Measurements from ENCODE around the gene ARHGEF12.
"Not testable (repeated sequence)": the region's sequence is repeated elsewhere in the genome, so short reads cannot be mapped to it uniquely, and the experiment has no call there.

ARHGEF12 gene

GRCh38 chr11:120499859-120500258 lies 163.6 kb downstream of the ARHGEF12 start:
- no peak overlapping the region for H3K4me3 ChIP-seq (ENCODE audit: low read depth, low read length)
- no peak for TF ChIP-seq CTCF (IDR thresholded peaks at IDR 0.05; ENCODE audit: borderline replicate concordance, insufficient read depth, low read depth, low read length)

DNA sequence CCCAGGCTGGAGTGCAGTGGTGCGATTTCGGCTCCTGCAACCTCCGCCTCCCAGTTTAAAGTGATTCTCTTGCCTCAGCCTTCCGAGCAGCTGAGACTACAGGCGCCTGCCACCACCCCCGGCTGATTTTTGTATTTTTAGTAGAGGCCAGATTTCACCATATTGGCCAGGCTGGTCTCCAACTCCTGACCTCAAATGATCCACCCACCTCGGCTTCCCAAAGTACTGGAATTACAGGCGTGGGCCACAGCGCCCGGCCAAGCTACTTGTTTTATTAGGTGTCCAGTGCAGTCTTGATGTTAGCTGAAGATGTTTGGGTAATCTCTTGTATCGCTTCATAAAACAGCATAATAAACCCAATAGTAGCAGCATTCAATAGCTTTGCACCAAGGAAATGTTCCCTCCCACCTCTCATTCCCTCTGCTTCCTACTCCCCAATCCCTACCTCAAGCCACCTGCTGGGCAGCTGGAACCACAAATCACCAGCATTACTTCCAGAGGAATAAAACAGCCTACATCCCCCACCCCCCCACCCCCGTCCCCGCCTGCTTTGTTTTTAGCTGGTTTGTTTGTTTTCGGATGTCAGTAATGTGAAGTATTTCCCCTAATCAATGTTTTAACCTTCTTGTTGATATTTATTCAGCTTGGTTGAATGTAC lies 164.3 kb downstream of the ARHGEF12 start:
- TF ChIP-seq CTCF (IDR thresholded peaks at IDR 0.05; ENCODE audit: borderline replicate concordance, insufficient read depth, low read depth, low read length), result no peak
- H3K4me3 ChIP-seq (ENCODE audit: low read depth, low read length), result no peak overlapping the region

- no peak for TF ChIP-seq CTCF (IDR thresholded peaks at IDR 0.05; ENCODE audit: borderline replicate concordance, insufficient read depth, low read depth, low read length)
- H3K4me3 ChIP-seq (ENCODE audit: low read depth, low read length), result no peak overlapping the region
These were observed 165.2 kb downstream of the ARHGEF12 start for GRCh38 chr11:120501440-120501839.

GRCh38 chr11:120501976-120502755 lies 166.0 kb downstream of the ARHGEF12 start:
- no peak for TF ChIP-seq CTCF (IDR thresholded peaks at IDR 0.05; ENCODE audit: borderline replicate concordance, insufficient read depth, low read depth, low read length)
- H3K4me3 ChIP-seq (ENCODE audit: low read depth, low read length), result no peak overlapping the region

- not testable (repeated sequence) for H3K4me3 ChIP-seq (ENCODE audit: low read depth, low read length)
These were observed 167.3 kb downstream of the ARHGEF12 start for GRCh38 chr11:120503529-120503928.

DNA sequence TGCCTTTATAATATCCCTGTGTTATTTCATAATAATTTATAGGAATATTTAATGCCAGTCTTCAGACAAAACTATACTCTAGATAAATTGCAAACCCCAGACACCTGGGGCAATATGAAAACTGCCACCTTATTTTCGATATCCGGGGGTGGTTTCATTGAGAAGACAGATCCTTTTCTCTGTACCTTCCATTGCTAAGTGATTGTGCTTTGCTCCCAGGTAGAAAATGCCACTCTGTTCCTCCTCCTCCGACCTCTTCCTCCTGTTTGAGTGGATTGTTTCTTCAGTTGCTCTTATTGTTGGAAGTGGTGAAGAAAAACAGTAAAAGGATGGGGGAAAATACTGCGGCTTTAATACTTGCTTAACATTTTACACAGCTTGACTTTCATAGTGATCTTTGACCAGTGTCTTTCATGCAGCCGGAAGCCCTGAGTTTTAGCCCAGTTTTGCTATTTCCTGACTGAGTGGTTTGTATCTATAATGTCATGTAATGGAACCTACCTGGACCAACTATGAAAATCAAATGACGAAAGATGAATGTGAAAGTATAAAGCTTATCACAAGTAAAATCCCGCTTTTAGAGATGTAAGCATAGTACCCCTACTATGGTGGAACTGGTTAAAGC lies 169.7 kb downstream of the ARHGEF12 start:
- TF ChIP-seq CTCF (IDR thresholded peaks at IDR 0.05; ENCODE audit: borderline replicate concordance, insufficient read depth, low read depth, low read length), result no peak
- H3K4me3 ChIP-seq (ENCODE audit: low read depth, low read length), result no peak overlapping the region

GRCh38 chr11:120509346-120510053 lies 173.3 kb downstream of the ARHGEF12 start:
- TF ChIP-seq CTCF (IDR thresholded peaks at IDR 0.05; ENCODE audit: borderline replicate concordance, insufficient read depth, low read depth, low read length), result no peak
- H3K4me3 ChIP-seq (ENCODE audit: low read depth, low read length), result no peak overlapping the region

All from GM12875 (cell line).